Osteoblast (primary cell): ENCODE data around the gene ZNF138. TPM values are rescaled to one million over a fixed set of nuclear protein-coding genes. Genes with fewer than 3 reads are reported as not detected.

Experiments used
- DNase-seq: peaks from one replicate; pipeline ENCODE4 v3.0.0; 2011; ENCODE audit warnings: low spot score, mixed read lengths; ENCODE audit not compliant: insufficient read length; ENCODE audit errors: missing footprints
- H2AFZ ChIP-seq: 2 replicates; pipeline ENCODE4 v1.6.0; 2011; ENCODE audit warnings: mild to moderate bottlenecking, low read length
- H3K27ac ChIP-seq: 2 replicates; pipeline ENCODE4 v1.5.1; 2011; ENCODE audit warnings: mild to moderate bottlenecking, low read depth, low read length, moderate library complexity
- H3K27me3 ChIP-seq: 2 replicates; pipeline ENCODE4 v1.6.0; 2012; ENCODE audit warnings: mild to moderate bottlenecking, control low read depth, inconsistent platforms, low read length, moderate library complexity; ENCODE audit not compliant: insufficient read depth
- H3K36me3 ChIP-seq: 2 replicates; pipeline ENCODE4 v1.5.1; 2011; ENCODE audit warnings: mild to moderate bottlenecking, low read length, control low read depth, moderate library complexity; ENCODE audit not compliant: insufficient read depth
- H3K4me1 ChIP-seq: 2 replicates; pipeline ENCODE4 v1.5.1; 2011; ENCODE audit warnings: mild to moderate bottlenecking, low read length, control low read depth, moderate library complexity; ENCODE audit not compliant: insufficient read depth
- H3K4me2 ChIP-seq: 2 replicates; pipeline ENCODE4 v1.6.0; 2011; ENCODE audit warnings: mild to moderate bottlenecking, low read length; ENCODE audit not compliant: insufficient read depth
- H3K4me3 ChIP-seq: fragments of 200-600 bp; sonication (generic); 3 replicates; pipeline ENCODE4 v1.5.1; 2012; ENCODE audit warnings: mild to moderate bottlenecking, low read length, inconsistent platforms; ENCODE audit not compliant: insufficient read depth
- H3K79me2 ChIP-seq: 2 replicates; pipeline ENCODE4 v1.6.0; 2012; ENCODE audit warnings: mild to moderate bottlenecking, low read length, control low read depth, inconsistent platforms; ENCODE audit not compliant: insufficient read depth
- H3K9me3 ChIP-seq: 2 replicates; pipeline ENCODE4 v1.5.1; 2011; ENCODE audit warnings: low read depth, low read length, control low read depth
- H4K20me1 ChIP-seq: 2 replicates; pipeline ENCODE4 v1.6.0; 2012; ENCODE audit warnings: mild to moderate bottlenecking, low read length, control low read depth; ENCODE audit not compliant: insufficient read depth
- CTCF ChIP-seq: IDR thresholded peaks from 2 replicates; pipeline ENCODE4 v1.5.1; 2011; ENCODE audit warnings: mild to moderate bottlenecking, low read depth, low read length, moderate library complexity; ENCODE audit errors: extremely low read depth
- total RNA-seq: library from RNA; depleted of rRNA; stranded (reverse); fragments of >200 nt; gene quantifications from 2 replicates; pipeline ENCODE4 v1.2.3, GENCODE V29; 2012

Gene ZNF138
- total RNA-seq, 1 donor, result 4.7 TPM

GRCh38 chr7:64838691-64839090, 44.5 kb downstream of the ZNF138 start:
- H3K9me3 ChIP-seq, result no peaks in the 10 kb centered on the region
- H3K79me2 ChIP-seq, result no peaks in the 10 kb centered on the region
- TF ChIP-seq CTCF, result no peak
- H3K27me3 ChIP-seq, result no peaks in the 10 kb centered on the region
- no peak overlapping the region for H2AFZ ChIP-seq
- H3K27ac ChIP-seq, result no peak overlapping the region
- DNase-seq, result no peak
- no peak overlapping the region for H3K4me3 ChIP-seq
- no peaks in the 10 kb centered on the region for H3K4me1 ChIP-seq
- no peaks in the 10 kb centered on the region for H4K20me1 ChIP-seq
- H3K36me3 ChIP-seq, result no peaks in the 10 kb centered on the region
- H3K4me2 ChIP-seq, result no peak overlapping the region

GRCh38 chr7:64839910-64840309, 45.7 kb downstream of the ZNF138 start:
- DNase-seq, result no peak
- Histone ChIP-seq H3K27me3 (no peaks in the 10 kb centered on the region), H3K36me3 (no peaks in the 10 kb centered on the region), H3K4me1 (no peaks in the 10 kb centered on the region), H4K20me1 (no peaks in the 10 kb centered on the region), H3K4me2 (no peak overlapping the region), H3K4me3 (no peak overlapping the region), H3K79me2 (no peaks in the 10 kb centered on the region), H3K9me3 (no peaks in the 10 kb centered on the region), H2AFZ (no peak overlapping the region), H3K27ac (no peak overlapping the region)
- TF ChIP-seq CTCF, result no peak

GRCh38 chr7:64849250-64849923, 55.2 kb downstream of the ZNF138 start:
- Histone ChIP-seq H3K9me3 (no peaks in the 10 kb centered on the region), H3K4me3 (peak overlapping the region; percentile 31), H3K4me1 (peaks cover 6% of the 10 kb centered on the region), H3K4me2 (peak overlapping the region; percentile 48), H3K27me3 (no peaks in the 10 kb centered on the region), H3K79me2 (no peaks in the 10 kb centered on the region), H3K36me3 (no peaks in the 10 kb centered on the region), H3K27ac (no peak overlapping the region), H2AFZ (peak overlapping the region; percentile 50), H4K20me1 (no peaks in the 10 kb centered on the region)
- no peak for TF ChIP-seq CTCF
- DNase-seq, result peak; percentile 81

- H3K4me2 ChIP-seq, result peak overlapping the region; percentile 48
- no peaks in the 10 kb centered on the region for H3K79me2 ChIP-seq
- peak overlapping the region; percentile 31 for H3K4me3 ChIP-seq
- no peak for TF ChIP-seq CTCF
- H2AFZ ChIP-seq, result peak overlapping the region; percentile 50
- no peak for DNase-seq
- H4K20me1 ChIP-seq, result no peaks in the 10 kb centered on the region
- no peak overlapping the region for H3K27ac ChIP-seq
- H3K9me3 ChIP-seq, result no peaks in the 10 kb centered on the region
- H3K27me3 ChIP-seq, result no peaks in the 10 kb centered on the region
- H3K4me1 ChIP-seq, result peaks cover 6% of the 10 kb centered on the region
- no peaks in the 10 kb centered on the region for H3K36me3 ChIP-seq
These were observed 55.8 kb downstream of the ZNF138 start for GRCh38 chr7:64849924-64850499.
